K562 (cell line): Measurements from ENCODE around the gene CSTPP1.

Experiments
- CTCF ChIP-seq, 3 experiments: IDR thresholded peaks in 2 of 3; conservative IDR thresholded peaks in 1 of 3; 2 replicates each; pipeline ENCODE4 v1.5.1; 2011 to 2012; ENCODE audit warnings: low read length in 3 of 3, mild to moderate bottlenecking in 3 of 3, control low read depth in 2 of 3, improper control_type of control experiment in 1 of 3, inconsistent platforms in 1 of 3, low read depth in 1 of 3, mixed read lengths in 1 of 3, moderate library complexity in 1 of 3; ENCODE audit not compliant: insufficient read depth in 2 of 3
- HOMEZ ChIP-seq: fragments of 250-450 bp; sonication (Bioruptor Pico); IDR thresholded peaks from 2 replicates; pipeline ENCODE4 v1.4.0; 2020; ENCODE audit warnings: mild to moderate bottlenecking, moderate library complexity
- MYBL2 ChIP-seq, 2 experiments: fragments of 450-650 bp in 1 of 2; sonication (generic) in 1 of 2; formaldehyde crosslinking in 1 of 2; IDR thresholded peaks; 2 replicates each; pipeline versions ENCODE4 v1.6.1 to v1.8.1; 2017 to 2022; ENCODE audit warnings: borderline replicate concordance in 1 of 2, inconsistent platforms in 1 of 2, low read depth in 1 of 2, mild to moderate bottlenecking in 1 of 2, missing genetic modification reagents in 1 of 2, moderate library complexity in 1 of 2

- TF ChIP-seq CTCF (IDR thresholded peaks at IDR 0.05 in 2 of 3, conservative IDR thresholded peaks at IDR 0.05 in 1 of 3; ENCODE audit: insufficient read depth in 2 of 3, low read depth in 1 of 3, low read length in 3 of 3), result no peak
- TF ChIP-seq HOMEZ, result no peak
- TF ChIP-seq MYBL2 (IDR thresholded peaks at IDR 0.05; ENCODE audit: low read depth), result no peak
- TF ChIP-seq MYBL2 (CRISPR knock-in tag; IDR thresholded peaks at IDR 0.05; ENCODE audit: borderline replicate concordance), result no peak
Observed at GRCh38 chr11:47137476-47137875, 200.9 kb downstream of the CSTPP1 start.
